Breast epithelium (tissue), 3 donors: Measurements from ENCODE around the gene STARD13.

Experiments used
- POLR2A ChIP-seq: fragments of 450-650 bp; IDR thresholded peaks from one replicate; pipeline ENCODE4 v1.6.1; 2016; ENCODE audit warnings: antibody characterized with exemption, mild to moderate bottlenecking, moderate library complexity
- TF ChIP-seq, protein P1 (sequence below), 3 donors: fragments of 450-650 bp; IDR thresholded peaks; one replicate each; pipeline ENCODE4 v1.5.1; 2016 to 2017; ENCODE audit warnings: antibody characterized with exemption in 3 of 3, mild to moderate bottlenecking in 3 of 3, moderate library complexity in 3 of 3

DNA sequence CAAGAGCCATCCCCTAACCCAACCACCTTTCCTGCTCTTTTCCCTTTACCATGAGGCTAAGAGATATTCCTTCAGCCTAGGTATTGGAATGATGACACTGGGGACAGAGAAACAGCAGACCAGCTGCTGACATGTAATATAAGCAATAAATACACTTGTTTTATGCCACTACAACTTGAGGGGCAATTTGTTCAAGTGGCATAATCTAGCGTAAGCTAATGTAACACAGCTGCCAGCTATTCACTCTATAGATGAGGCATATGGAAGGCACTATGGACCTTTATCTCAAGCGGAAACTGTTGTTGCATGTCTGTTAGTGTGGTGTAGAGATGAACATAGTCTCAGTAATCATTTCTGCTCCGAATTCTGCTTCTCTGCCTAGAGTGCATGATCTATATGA, 111.1 kb downstream of the STARD13 start:
- TF ChIP-seq, protein P1, sequence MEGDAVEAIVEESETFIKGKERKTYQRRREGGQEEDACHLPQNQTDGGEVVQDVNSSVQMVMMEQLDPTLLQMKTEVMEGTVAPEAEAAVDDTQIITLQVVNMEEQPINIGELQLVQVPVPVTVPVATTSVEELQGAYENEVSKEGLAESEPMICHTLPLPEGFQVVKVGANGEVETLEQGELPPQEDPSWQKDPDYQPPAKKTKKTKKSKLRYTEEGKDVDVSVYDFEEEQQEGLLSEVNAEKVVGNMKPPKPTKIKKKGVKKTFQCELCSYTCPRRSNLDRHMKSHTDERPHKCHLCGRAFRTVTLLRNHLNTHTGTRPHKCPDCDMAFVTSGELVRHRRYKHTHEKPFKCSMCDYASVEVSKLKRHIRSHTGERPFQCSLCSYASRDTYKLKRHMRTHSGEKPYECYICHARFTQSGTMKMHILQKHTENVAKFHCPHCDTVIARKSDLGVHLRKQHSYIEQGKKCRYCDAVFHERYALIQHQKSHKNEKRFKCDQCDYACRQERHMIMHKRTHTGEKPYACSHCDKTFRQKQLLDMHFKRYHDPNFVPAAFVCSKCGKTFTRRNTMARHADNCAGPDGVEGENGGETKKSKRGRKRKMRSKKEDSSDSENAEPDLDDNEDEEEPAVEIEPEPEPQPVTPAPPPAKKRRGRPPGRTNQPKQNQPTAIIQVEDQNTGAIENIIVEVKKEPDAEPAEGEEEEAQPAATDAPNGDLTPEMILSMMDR (IDR thresholded peaks at IDR 0.05) = no peak
- no peak for TF ChIP-seq POLR2A
